GM11168 (cell line): ENCODE results near the gene CAPZA2.

Experiments used
- in situ Hi-C: fragments of 300-500 bp; cut with MboI; formaldehyde crosslinking; loops from one replicate; pipeline ENCODE4 v1.12.0; 2022; ENCODE audit warnings: low sequenced_read_pairs; ENCODE audit not compliant: unreplicated experiment

The CAPZA2 gene

DNA sequence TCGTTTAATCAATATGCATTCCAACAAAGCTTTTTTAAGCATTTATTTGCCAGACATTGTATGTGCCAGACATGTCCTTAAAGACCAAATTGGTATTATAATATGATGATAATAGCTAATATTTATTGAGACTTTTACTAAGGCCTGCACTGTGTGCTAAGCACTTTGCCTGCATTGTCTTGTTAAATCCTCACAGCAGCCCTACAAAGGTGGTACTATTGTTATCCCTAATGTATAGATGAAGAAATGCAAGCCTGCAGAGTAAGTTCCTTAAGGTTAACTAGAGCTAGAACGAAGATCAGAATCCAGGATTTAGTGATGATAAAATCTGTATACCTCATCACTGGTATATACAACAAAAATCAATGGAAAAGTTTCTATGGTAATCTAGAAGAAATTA is 5.3 kb upstream of the CAPZA2 start:
- in situ Hi-C loops = no loop called here

DNA sequence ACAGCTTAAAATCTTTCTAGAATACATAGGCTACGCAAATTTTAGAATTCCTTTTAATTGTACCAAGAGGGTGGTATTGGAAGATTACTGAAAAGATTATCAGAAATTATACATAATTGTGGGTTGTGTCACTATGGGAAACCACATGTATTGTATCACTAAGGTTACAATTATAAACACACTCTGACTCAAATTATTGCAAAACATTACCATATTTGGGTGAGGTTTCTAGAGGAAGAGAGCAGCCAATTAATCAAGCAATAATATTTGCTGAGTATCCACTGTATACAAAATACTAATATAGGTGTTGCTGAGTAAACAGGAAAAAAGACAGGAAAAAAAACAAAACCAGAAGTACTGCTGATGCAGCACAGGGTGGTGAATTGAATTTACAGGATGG is 3.1 kb upstream of the CAPZA2 start:
- in situ Hi-C loops = no loop called here

DNA sequence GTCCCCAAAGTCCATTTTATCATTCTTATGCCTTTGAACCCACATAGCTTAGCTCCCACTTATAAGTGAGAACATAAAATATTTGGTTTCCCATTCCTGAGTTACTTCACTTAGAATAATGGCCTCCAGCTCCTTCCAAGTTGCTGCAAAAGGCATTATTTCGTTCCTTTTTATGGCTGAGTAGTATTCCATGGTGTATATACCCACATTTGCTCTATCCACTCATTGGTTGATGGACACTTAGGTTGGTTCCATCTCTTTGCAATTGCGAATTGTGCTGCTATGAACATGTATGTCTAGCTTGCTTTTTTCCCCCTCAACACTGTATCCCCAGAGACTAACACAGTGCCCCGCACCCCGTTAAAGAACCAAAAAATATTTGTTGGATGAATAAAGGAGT is 670 bp upstream of the CAPZA2 start:
- in situ Hi-C loops = no loop called here

DNA sequence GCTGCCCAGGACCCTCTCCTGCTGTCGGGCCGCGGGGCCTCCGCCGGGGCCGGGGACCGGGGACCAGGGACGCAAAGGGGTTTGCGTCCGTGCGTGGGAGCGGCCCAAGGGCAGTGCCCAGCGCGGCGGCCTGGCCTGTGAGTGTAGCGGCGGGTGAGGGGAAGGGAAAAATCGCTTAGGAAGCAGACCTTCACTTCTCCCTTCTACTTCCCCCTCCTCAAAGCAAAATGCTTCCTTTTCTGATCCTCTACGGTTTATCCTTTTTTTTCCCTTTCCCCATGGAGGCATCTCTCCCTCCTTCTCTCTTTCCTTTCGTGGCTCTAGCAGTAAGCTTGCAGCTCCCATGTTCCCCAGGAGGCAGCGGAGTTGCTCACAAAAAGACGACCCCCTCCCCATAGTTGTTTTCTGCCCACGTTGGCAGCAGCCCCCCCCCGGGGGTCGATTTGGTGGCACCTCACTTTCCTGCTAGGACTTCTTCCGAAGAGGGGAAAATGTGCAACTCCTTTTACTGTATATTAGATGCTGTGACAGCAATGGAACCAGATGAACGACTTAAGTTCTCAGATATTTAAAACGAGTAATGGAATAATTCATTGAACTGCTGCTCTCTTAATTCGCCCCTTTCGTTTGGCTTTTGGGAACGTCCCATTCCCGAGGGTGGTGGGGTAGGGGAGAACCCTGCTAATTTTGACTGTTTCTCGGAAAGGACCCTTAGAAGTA is 724 bp downstream of the CAPZA2 start:
- in situ Hi-C loops = no loop called here

DNA sequence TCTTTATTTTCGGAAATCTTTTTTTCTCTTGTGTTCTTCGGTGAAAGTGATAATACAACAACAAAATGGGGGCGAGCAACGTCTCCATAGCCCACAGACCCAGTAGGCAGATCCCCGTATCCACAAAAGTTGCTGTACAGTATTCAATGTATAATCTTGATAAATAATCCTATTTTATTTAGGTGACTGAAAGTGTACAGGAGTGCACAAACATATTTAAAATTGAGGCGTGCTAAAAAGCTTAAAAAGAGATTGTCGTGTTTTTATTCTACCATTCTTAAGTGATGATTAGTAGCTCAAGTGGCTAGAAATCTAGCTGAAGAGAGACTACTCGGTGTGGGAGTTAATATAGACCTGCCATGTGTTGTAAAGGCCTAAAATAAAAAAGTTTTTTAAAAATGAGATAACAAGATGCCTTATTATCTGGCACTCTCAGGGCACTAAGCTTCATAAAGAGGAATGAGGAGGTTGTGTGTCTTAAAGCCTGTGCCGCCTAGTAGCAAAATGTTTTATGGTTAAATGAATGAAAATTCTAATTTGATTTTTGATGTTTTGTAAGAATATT is 1.6 kb downstream of the CAPZA2 start:
- in situ Hi-C loops = no loop called here

DNA sequence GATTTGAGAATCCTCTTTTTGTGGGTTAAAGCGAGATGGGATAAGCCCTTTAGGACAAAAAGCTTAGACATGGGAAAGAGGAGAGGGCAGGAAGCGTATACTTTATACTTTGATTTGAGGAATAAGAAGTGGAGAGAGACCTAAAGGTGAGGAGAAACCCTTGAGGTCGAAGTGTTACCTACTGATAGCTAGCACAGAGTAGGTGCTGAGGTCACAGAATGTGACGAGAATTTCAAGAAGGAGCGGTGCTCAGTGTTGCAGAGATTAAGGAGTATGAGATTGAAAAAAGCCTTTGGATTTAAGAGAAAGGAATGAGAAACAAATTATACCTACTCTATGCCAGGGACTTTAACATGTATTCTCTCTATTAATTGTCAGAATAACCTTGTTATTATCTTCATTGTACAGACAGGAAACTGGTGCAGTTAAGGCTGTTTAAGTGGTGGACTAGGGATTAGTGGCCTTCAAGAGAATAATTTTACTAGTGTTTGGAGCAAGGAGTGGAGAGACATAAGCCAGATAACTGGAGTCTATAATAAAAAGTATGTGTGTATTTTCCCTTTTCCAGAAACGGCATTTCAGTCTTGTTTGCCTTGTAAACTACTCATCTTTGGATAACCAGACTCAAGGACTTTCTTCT is 8.8 kb downstream of the CAPZA2 start:
- in situ Hi-C loops = no loop called here

DNA sequence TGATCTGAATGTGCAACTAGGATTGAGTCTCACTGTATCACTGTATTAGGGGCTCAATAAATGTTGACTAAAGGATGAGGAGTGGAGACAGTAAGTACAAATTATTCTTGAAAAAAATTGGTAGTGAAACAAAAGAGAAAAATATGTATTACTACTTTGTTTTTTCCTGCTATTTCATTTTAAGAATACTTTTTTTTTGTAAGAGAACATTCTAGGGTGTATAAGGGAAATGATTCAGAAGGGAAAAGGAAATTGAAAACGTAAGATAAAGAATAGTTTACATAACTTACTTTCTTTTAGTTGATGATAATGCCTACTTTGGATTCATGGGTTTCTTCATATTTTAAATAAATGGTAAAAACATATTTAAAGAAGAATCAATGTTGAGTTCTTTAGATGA is 9.6 kb downstream of the CAPZA2 start:
- in situ Hi-C loops = no loop called here

DNA sequence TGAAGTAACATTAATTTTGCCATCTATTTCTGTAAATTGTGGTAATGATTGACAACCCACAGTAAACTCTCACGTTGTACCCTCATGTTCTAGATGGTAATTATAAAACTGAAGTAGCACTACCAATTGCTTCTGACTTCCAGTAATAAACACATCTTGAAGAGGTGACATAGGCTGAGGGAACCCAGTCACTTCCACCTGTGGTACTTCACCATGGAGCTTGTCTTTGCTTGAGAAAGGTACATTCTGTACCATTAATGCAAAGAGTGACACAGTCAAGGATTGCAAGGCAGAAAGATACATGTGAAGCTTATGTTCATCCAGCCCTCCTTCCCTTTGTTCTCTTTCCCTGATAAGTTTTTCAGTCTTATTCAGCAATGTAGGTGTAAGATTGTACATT is 11.2 kb downstream of the CAPZA2 start:
- in situ Hi-C loops = no loop called here

DNA sequence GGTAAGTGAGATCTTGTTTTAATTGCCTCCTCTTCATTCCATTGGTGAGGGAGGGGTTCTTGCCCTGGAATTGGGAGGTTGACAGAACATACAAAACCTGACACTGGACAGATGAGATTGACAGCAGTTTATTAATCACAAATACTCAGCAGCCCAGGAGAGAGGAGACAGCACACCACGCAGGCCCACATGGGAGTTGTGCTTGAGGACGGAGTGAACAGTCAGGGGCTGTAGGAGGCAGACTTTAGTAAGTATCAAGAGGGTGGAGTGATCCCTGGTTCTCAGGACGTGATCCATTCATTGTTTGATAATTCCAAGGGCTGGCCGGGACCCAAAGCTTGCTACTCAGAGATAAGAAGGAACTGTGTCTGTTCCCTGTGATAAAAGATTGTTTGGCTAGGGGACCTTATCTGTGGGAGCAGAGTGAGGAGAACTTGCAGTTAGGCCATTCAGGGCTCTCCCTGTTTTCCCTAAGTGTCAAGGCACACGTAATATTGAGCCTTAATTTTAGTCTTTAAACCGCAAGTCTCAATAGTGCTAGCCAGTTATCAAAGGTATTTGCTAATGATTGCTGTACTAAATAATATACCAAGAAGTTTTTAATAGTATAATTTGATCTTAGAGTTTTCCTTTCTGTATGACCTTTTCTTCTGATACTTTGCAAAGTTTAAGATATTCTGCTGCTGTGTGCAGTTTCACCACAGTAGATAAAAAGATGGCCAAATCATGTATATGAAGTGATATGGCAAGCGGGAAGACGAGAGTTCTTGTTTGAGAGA is 14.5 kb downstream of the CAPZA2 start:
- in situ Hi-C loops = no loop called here

DNA sequence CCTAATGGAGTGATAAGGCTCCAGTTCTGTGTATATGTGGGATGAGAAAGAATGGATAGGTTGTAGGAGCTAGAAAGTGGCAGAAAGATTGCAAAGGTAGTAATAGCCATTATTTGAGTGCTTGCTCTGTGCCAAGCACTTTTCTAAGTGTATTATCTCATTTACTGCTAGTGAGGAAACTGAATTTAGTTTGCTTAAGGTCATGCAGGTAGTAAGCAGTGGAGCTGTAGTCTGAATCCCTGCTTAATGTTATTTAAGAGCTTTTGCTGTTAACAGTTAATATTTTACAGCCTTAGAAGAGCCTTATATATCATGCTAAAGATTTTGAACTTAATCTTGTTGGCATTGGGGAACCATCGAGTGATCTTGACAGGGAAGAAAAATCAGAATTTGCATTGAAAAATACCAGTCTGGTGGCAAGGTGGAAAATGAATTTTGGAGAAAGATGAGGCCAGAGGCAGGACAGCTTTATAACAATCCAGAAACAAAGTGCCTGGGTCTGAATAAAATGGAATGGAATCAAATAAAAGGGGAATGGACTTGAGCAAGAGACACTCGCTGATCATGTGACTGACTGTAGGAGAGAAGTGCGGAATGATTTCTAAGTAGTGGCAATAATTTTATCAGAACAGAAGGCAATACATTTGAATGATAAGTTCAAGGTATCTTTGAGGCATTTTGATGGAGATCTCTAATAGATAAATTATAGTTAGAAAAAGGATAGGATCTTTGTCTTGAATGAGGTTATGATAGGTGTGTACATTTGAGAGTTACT is 15.2 kb downstream of the CAPZA2 start:
- in situ Hi-C loops = no loop called here

DNA sequence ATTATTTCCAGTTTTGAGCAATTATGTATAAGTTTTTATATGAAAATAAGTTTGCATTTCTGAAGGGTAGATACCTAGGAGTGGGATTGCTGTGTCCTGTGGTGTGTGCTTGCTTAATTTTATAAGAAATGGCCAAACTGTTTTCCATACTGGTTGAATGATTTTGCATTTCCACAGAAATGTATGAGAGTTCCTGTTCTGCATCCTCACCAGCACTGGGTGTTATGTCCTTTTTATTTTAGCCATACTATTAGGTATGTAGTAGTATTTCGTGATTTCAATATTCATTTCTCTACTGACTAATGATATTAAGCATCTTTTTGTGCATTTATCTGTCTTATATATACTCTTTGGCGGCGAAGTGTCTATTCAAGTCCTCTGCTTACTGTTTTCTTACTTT is 22.3 kb downstream of the CAPZA2 start:
- in situ Hi-C loops = no loop called here

DNA sequence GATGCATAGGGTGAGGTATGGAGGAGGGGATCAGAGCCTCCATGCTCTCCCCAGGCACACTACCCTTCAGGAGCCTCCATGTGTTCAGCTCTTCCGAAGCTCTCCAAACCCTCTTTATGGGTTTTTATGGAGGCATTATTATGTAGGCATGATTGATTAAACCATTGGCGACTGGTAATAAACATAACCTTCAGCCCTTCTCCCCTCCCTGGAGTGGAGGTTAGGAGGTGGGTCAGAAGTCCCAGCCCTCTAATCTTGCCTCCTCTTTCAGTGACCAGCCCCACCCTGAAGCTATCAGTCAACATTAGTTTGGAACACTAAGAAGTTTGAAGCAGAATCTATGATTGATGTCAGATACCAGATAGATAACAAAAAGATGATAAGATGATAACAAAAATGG is 23.3 kb downstream of the CAPZA2 start:
- in situ Hi-C loops = no loop called here

DNA sequence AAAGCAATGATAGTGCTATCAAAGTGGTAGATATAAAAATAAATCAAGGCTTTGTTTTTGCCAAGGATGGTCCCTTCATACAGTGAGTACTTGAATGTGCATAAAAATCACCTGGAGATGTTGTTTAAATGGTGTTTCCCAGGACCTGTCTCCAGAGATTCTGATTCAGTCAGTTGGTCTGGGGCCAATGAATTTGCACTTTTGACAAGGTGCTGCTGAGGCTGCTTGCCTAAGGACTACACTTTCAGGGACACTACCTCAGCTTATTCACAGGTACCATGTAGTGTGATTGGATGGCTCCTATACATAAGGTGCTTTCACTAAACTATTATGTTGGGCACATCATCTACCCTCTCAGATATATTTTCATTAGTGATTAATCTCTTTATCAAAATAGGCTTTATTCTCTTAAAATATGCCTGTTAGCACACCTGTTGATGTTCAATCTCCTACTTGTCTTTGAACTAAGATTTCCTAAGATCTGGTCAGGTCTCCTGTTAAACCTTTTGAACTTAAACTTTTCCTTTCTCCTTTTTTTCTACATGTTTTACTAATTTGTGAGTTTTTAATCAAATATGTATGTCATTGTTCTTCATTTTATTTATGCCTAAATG is 24.3 kb downstream of the CAPZA2 start:
- in situ Hi-C loops = no loop called here

DNA sequence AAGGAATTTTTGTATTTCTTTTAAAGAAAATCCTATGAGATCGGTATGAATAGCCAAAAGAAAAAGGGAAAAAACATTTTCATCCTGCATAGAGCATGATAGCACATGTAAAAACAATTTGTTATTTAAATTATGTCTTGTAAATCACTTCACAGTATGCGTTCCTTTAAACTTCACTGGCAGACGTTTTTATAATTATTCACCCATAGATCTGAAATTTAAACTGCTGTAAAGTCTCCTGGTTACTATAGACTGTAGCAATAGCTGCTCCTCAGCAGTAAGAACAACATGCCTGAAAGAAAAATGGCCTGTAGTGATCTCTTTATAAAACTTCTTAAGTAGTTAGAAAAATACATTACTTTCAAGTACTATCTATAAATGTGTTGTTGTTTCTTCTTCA is 26.5 kb downstream of the CAPZA2 start:
- in situ Hi-C loops = no loop called here

DNA sequence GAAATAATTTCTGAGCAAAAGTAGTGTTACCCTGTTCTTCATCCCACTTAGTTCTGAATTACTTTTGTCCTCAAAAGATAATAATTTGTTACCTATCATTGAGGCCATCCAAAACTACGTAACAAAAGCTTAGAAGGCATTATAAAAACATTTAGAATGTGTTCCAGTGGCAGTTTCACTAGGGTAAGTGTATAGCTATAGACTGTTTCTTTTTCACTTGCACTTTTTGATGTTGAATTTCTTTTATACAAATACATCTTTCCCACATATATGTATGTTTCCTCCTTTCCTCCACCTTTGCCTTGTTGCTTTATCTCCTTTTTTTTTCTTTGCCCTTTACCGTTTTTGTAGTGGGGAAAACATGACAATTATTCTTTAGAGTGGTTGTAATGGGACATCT is 33.5 kb downstream of the CAPZA2 start:
- in situ Hi-C loops = no loop called here

DNA sequence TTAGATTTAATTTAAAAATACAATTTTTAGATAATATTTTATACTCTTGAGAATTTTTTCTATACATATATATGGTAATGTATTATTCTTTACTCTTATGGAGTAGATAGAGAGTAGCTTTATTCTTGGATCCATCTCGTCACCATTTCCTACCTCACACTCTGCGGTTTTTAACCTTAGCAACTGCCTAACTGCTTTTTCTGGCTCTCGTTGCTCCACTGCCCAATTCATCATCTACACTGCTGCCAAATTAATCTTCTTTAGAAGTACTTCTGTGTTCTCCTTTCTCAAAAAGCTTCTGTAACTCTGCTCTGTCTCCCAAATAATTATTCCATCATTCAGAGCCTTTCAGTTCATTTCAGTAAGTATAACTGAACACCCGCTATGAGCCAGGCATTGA is 35.3 kb downstream of the CAPZA2 start:
- in situ Hi-C loops = no loop called here

DNA sequence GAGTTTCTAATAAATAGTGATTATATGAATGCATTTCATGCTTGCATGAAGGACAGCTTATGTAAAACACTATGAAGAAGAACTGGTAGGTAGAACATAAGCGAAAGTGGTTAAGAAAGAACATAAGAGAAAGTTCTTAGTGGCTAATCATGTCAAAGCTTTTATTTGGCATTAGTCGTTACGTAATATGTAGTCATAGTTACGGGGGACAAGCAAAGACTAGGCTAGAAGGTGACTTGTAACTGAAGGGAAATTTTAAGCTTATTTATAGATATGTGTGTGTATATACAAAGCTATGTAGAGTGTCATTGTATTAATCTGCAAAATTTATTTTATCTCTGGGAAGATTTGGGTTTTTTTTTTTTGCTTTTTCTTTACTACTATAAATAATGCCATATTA is 36.9 kb downstream of the CAPZA2 start:
- in situ Hi-C loops = no loop called here

DNA sequence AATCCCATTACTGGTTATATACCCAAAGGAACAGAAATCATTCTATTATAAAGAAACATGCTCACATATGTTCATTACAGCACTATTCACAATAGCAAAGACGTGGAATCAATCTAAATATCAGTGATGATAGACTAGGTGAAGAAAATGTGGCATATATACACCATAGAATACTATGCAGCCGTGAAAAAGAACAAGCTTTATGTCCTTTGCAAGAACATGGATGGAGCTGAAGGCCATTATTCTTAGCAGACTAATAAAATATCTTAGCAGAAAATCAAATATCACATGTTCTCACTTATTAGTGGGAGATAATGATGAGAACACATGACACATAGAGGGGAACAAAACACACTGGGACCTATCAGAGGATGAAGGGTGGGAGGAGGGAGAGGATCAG is 38.8 kb downstream of the CAPZA2 start:
- in situ Hi-C loops = no loop called here

DNA sequence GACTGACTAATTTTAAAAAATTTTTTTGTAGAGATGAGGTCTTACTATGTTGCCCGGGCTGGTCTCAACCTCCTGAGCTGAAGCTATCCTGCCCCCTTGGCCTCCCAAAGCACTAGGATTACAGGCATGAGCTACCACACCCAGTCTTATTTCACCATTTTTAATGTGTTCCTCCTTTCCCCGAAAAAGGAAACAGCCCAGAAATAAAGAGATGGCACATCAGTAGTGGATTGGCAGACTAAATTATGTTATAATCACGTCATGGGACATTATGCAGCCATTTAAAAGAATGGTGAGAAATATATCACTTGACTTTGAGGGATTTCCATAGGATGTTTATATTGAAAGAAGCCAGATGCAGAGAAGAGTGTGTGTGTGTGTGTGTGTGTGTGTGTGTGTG is 40.5 kb downstream of the CAPZA2 start:
- in situ Hi-C loops = no loop called here

DNA sequence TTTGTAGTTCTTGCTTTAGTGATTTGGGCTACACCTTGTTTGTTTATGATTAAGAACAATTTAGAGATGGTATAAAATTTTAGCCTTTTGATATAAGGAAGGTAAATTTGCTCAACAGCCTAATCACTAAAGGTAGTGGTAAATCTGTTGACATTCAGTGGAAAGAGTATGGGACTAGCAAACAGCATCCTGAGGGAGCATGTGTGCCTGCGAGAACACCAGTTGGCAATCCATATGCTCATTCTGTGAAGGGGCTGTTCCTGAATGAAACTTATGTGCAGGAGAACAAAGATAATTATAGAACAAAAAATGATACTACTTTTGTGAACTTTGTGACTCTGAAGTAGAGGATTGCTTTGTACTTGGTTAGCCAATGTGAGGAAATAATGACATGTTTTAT is 44.0 kb downstream of the CAPZA2 start:
- in situ Hi-C loops = no loop called here
